ENCODE data around the gene KCNC1. TPM values are rescaled to one million over a fixed set of nuclear protein-coding genes. Genes with fewer than 3 reads are reported as not detected.

Gene KCNC1
- total and polyA plus RNA-seq, 2 of the 13 experiments (the other 11 are each of a cell fraction or from before 2014, with no cell fraction given) = 0.01 to 0.04 TPM

DNA sequence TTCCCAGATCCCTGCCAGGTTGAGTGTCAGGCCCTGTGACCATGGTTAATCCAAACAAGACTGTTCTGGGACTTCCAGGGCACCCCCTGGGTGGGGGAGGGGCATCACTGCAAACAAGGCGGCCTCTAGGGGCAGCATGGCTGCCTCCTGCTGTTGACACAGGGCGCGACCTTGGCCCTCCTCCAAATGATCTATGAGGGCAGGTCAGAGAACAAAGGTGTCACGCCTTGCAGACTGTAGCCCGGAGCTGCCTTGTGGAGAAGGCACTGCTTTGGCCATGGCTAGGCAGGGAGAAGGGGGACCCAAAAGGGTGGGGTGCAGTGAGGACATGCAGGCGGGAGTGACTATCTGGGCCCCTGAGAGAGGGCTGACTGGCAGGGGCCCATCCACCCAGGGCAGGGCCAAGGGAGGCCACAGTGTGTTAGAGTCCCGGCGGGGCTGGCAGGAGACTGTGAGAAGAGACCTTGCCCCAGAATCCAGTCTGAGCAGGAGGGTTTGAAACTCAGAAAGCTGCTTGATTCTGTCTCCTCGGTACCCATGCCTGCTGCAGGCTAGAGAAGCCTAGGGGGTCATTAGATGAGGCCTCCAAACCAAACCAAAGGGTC, 35.6 kb downstream of the KCNC1 start (continued):
- TF ChIP-seq, protein P1, sequence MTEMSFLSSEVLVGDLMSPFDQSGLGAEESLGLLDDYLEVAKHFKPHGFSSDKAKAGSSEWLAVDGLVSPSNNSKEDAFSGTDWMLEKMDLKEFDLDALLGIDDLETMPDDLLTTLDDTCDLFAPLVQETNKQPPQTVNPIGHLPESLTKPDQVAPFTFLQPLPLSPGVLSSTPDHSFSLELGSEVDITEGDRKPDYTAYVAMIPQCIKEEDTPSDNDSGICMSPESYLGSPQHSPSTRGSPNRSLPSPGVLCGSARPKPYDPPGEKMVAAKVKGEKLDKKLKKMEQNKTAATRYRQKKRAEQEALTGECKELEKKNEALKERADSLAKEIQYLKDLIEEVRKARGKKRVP (CRISPR knock-in tag; IDR thresholded peaks at IDR 0.05) = peak in 1 of 2 experiments; percentile 62; a peak in 2 of 4 replicates
- TF ChIP-seq ZNF337 (CRISPR knock-in tag; IDR thresholded peaks at IDR 0.05; ENCODE audit: borderline replicate concordance, low read depth) (peak; percentile 81; the same call in 1 of the 2 replicates), SP140L (CRISPR knock-in tag; IDR thresholded peaks at IDR 0.05; ENCODE audit: borderline replicate concordance) (no peak), TP53 (CRISPR knock-in tag; conservative IDR thresholded peaks at IDR 0.05) (peak; percentile 57; the same call in 1 of the 2 replicates), PHF21A (CRISPR knock-in tag; IDR thresholded peaks at IDR 0.05) (peak; percentile 95), POLR2AphosphoS2 (IDR thresholded peaks at IDR 0.05; ENCODE audit: low read depth, low read length) (no peak), TBP (CRISPR knock-in tag; IDR thresholded peaks at IDR 0.05) (no peak), SOX5 (CRISPR knock-in tag; IDR thresholded peaks at IDR 0.05; ENCODE audit: borderline replicate concordance) (peak; percentile 95), ZBTB21 (CRISPR knock-in tag; IDR thresholded peaks at IDR 0.05) (no peak), HMG20B (CRISPR knock-in tag; conservative IDR thresholded peaks at IDR 0.05) (peak; percentile 96), SKI (IDR thresholded peaks at IDR 0.05; ENCODE audit: partially characterized antibody) (peak; percentile 84)
- TF ChIP-seq, protein P2, sequence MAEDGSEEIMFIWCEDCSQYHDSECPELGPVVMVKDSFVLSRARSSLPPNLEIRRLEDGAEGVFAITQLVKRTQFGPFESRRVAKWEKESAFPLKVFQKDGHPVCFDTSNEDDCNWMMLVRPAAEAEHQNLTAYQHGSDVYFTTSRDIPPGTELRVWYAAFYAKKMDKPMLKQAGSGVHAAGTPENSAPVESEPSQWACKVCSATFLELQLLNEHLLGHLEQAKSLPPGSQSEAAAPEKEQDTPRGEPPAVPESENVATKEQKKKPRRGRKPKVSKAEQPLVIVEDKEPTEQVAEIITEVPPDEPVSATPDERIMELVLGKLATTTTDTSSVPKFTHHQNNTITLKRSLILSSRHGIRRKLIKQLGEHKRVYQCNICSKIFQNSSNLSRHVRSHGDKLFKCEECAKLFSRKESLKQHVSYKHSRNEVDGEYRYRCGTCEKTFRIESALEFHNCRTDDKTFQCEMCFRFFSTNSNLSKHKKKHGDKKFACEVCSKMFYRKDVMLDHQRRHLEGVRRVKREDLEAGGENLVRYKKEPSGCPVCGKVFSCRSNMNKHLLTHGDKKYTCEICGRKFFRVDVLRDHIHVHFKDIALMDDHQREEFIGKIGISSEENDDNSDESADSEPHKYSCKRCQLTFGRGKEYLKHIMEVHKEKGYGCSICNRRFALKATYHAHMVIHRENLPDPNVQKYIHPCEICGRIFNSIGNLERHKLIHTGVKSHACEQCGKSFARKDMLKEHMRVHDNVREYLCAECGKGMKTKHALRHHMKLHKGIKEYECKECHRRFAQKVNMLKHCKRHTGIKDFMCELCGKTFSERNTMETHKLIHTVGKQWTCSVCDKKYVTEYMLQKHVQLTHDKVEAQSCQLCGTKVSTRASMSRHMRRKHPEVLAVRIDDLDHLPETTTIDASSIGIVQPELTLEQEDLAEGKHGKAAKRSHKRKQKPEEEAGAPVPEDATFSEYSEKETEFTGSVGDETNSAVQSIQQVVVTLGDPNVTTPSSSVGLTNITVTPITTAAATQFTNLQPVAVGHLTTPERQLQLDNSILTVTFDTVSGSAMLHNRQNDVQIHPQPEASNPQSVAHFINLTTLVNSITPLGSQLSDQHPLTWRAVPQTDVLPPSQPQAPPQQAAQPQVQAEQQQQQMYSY (CRISPR knock-in tag; IDR thresholded peaks at IDR 0.05) = no peak
- TF ChIP-seq, protein P3, sequence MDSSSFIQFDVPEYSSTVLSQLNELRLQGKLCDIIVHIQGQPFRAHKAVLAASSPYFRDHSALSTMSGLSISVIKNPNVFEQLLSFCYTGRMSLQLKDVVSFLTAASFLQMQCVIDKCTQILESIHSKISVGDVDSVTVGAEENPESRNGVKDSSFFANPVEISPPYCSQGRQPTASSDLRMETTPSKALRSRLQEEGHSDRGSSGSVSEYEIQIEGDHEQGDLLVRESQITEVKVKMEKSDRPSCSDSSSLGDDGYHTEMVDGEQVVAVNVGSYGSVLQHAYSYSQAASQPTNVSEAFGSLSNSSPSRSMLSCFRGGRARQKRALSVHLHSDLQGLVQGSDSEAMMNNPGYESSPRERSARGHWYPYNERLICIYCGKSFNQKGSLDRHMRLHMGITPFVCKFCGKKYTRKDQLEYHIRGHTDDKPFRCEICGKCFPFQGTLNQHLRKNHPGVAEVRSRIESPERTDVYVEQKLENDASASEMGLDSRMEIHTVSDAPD (CRISPR knock-in tag; IDR thresholded peaks at IDR 0.05) = peak; percentile 85
- TF ChIP-seq, protein P4, sequence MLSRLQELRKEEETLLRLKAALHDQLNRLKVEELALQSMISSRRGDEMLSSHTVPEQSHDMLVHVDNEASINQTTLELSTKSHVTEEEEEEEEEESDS (CRISPR knock-in tag; IDR thresholded peaks at IDR 0.05; ENCODE audit: borderline replicate concordance) = no peak
- TF ChIP-seq, protein P5, sequence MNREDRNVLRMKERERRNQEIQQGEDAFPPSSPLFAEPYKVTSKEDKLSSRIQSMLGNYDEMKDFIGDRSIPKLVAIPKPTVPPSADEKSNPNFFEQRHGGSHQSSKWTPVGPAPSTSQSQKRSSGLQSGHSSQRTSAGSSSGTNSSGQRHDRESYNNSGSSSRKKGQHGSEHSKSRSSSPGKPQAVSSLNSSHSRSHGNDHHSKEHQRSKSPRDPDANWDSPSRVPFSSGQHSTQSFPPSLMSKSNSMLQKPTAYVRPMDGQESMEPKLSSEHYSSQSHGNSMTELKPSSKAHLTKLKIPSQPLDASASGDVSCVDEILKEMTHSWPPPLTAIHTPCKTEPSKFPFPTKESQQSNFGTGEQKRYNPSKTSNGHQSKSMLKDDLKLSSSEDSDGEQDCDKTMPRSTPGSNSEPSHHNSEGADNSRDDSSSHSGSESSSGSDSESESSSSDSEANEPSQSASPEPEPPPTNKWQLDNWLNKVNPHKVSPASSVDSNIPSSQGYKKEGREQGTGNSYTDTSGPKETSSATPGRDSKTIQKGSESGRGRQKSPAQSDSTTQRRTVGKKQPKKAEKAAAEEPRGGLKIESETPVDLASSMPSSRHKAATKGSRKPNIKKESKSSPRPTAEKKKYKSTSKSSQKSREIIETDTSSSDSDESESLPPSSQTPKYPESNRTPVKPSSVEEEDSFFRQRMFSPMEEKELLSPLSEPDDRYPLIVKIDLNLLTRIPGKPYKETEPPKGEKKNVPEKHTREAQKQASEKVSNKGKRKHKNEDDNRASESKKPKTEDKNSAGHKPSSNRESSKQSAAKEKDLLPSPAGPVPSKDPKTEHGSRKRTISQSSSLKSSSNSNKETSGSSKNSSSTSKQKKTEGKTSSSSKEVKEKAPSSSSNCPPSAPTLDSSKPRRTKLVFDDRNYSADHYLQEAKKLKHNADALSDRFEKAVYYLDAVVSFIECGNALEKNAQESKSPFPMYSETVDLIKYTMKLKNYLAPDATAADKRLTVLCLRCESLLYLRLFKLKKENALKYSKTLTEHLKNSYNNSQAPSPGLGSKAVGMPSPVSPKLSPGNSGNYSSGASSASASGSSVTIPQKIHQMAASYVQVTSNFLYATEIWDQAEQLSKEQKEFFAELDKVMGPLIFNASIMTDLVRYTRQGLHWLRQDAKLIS (CRISPR knock-in tag; IDR thresholded peaks at IDR 0.05) = no peak
- TF ChIP-seq, protein P6, sequence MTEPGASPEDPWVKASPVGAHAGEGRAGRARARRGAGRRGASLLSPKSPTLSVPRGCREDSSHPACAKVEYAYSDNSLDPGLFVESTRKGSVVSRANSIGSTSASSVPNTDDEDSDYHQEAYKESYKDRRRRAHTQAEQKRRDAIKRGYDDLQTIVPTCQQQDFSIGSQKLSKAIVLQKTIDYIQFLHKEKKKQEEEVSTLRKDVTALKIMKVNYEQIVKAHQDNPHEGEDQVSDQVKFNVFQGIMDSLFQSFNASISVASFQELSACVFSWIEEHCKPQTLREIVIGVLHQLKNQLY (CRISPR knock-in tag; IDR thresholded peaks at IDR 0.05) = peak; percentile 96
- TF ChIP-seq, protein P7, sequence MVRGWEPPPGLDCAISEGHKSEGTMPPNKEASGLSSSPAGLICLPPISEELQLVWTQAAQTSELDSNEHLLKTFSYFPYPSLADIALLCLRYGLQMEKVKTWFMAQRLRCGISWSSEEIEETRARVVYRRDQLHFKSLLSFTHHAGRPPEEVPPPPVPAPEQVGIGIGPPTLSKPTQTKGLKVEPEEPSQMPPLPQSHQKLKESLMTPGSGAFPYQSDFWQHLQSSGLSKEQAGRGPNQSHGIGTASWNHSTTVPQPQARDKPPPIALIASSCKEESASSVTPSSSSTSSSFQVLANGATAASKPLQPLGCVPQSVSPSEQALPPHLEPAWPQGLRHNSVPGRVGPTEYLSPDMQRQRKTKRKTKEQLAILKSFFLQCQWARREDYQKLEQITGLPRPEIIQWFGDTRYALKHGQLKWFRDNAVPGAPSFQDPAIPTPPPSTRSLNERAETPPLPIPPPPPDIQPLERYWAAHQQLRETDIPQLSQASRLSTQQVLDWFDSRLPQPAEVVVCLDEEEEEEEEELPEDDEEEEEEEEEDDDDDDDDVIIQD (CRISPR knock-in tag; IDR thresholded peaks at IDR 0.05; ENCODE audit: low read depth) = peak; percentile 80; the same call in 1 of the 2 replicates

All from HepG2 (cell line).